ENCODE measurements around the gene SLC47A2. TPM values are rescaled to one million over a fixed set of nuclear protein-coding genes. Genes with fewer than 3 reads are reported as not detected.

Gene SLC47A2
- total RNA-seq, 1 experiment from 2014 or later = not detected

- no peak for DNase-seq (ENCODE audit: low read depth)
Measured at GRCh38 chr17:19664821-19665181, 51.6 kb downstream of the SLC47A2 start.

- DNase-seq (ENCODE audit: low read depth) = no peak
Measured at GRCh38 chr17:19664136-19664820, 52.1 kb downstream of the SLC47A2 start.

GRCh38 chr17:19663097-19663496 lies 53.3 kb downstream of the SLC47A2 start:
- DNase-seq (ENCODE audit: low read depth) = no peak

- DNase-seq (ENCODE audit: low read depth) = no peak
Measured at GRCh38 chr17:19661121-19661520, 55.3 kb downstream of the SLC47A2 start.

- no peak for DNase-seq (ENCODE audit: low read depth)
Measured at GRCh38 chr17:19660219-19660870, 56.0 kb downstream of the SLC47A2 start.

GRCh38 chr17:19659366-19660177 lies 56.8 kb downstream of the SLC47A2 start:
- DNase-seq (ENCODE audit: low read depth) = no peak

- DNase-seq (ENCODE audit: low read depth) = no peak
Measured at GRCh38 chr17:19656851-19657581, 59.4 kb downstream of the SLC47A2 start.

GRCh38 chr17:19656336-19656735 lies 60.0 kb downstream of the SLC47A2 start:
- DNase-seq (ENCODE audit: low read depth) = no peak

GRCh38 chr17:19654896-19655295 lies 61.5 kb downstream of the SLC47A2 start:
- no peak for DNase-seq (ENCODE audit: low read depth)

- no peak for DNase-seq (ENCODE audit: low read depth)
Measured at GRCh38 chr17:19654342-19654886, 62.0 kb downstream of the SLC47A2 start.

- no peak for DNase-seq (ENCODE audit: low read depth)
Measured at GRCh38 chr17:19652595-19652994, 63.8 kb downstream of the SLC47A2 start.

GRCh38 chr17:19651451-19652238 lies 64.7 kb downstream of the SLC47A2 start:
- DNase-seq (ENCODE audit: low read depth) = no peak

- peak; percentile 55 for DNase-seq (ENCODE audit: low read depth)
Measured at GRCh38 chr17:19650826-19651225, 65.6 kb downstream of the SLC47A2 start.

GRCh38 chr17:19649274-19649541 lies 67.2 kb downstream of the SLC47A2 start:
- DNase-seq (ENCODE audit: low read depth) = no peak

GRCh38 chr17:19648475-19649273 lies 67.7 kb downstream of the SLC47A2 start, which contains the start of gene ALDH3A2:
Gene ALDH3A2, plus strand, starts transcription at chr17:19648751. Its CDS starts 221 bp downstream, at chr17:19648972.
- DNase-seq (ENCODE audit: low read depth) = peak; percentile 93

GRCh38 chr17:19647697-19648474 lies 68.5 kb downstream of the SLC47A2 start:
- DNase-seq (ENCODE audit: low read depth) = peak; percentile 80

- DNase-seq (ENCODE audit: low read depth) = peak; percentile 77
Measured at GRCh38 chr17:19646788-19647696, 69.3 kb downstream of the SLC47A2 start.

GRCh38 chr17:19645734-19646201 lies 70.6 kb downstream of the SLC47A2 start:
- peak; percentile 19 for DNase-seq (ENCODE audit: low read depth)

Measured in M059J (cell line).